Choroid plexus epithelial cell (primary cell): ENCODE measurements around the gene TFAP2E.
"Not testable (repeated sequence)": the region's sequence is repeated elsewhere in the genome, so short reads cannot be mapped to it uniquely, and the experiment has no call there.

Experiments used
- DNase-seq: peaks from one replicate; pipeline ENCODE4 v3.0.0-alpha.2; 2010; ENCODE audit warnings: low read depth
- H3K4me3 ChIP-seq: 2 replicates; pipeline ENCODE4 v1.5.1; 2011; ENCODE audit warnings: low read depth, mild to moderate bottlenecking, control low read depth, low read length, moderate library complexity
- CTCF ChIP-seq: conservative IDR thresholded peaks from 2 replicates; pipeline ENCODE4 v1.5.1; 2011; ENCODE audit warnings: low read depth, mild to moderate bottlenecking, control low read depth, inconsistent platforms, low read length, moderate library complexity

Gene TFAP2E

GRCh38 chr1:35585281-35585680 is 12.2 kb downstream of the TFAP2E start:
- DNase-seq = no peak
- H3K4me3 ChIP-seq = no peak overlapping the region
- no peak for TF ChIP-seq CTCF

GRCh38 chr1:35585805-35586204 is 12.7 kb downstream of the TFAP2E start:
- H3K4me3 ChIP-seq, DNase-seq: not testable (repeated sequence)

- H3K4me3 ChIP-seq = no peak overlapping the region
- TF ChIP-seq CTCF = no peak
Observed at GRCh38 chr1:35586808-35587207, 13.7 kb downstream of the TFAP2E start.

GRCh38 chr1:35587736-35588135 is 14.6 kb downstream of the TFAP2E start:
- H3K4me3 ChIP-seq = no peak overlapping the region
- no peak for DNase-seq
- no peak for TF ChIP-seq CTCF

More at GRCh38 chr1:35586808-35587207, 13.7 kb downstream of the TFAP2E start:
- no peak for DNase-seq

- H3K4me3 ChIP-seq = no peak overlapping the region
- no peak for TF ChIP-seq CTCF
- DNase-seq = no peak
Observed at GRCh38 chr1:35588197-35588910, 15.2 kb downstream of the TFAP2E start.

- DNase-seq = no peak
- H3K4me3 ChIP-seq = no peak overlapping the region
- TF ChIP-seq CTCF = no peak
Observed at GRCh38 chr1:35589516-35590427, 16.7 kb downstream of the TFAP2E start.

GRCh38 chr1:35590476-35591040 is 17.4 kb downstream of the TFAP2E start:
- DNase-seq = no peak
- TF ChIP-seq CTCF = no peak
- H3K4me3 ChIP-seq = no peak overlapping the region
